NCI-H460 (cell line): ENCODE data around the gene CCDC85C. TPM values are rescaled to one million over a fixed set of nuclear protein-coding genes. Genes with fewer than 3 reads are reported as not detected.

ENCODE experiments used
- DNase-seq: peaks from one replicate; pipeline ENCODE4 v3.0.0-alpha.2; 2016; ENCODE audit warnings: low read depth; ENCODE audit errors: extremely low read depth
- total RNA-seq: library from RNA; depleted of rRNA; stranded (reverse); fragments of >200 nt; shearing (Covaris generic); gene quantifications from 2 replicates; pipeline ENCODE4 v1.2.3, GENCODE V29; 2014

The CCDC85C gene
- total RNA-seq, 1 experiment from 2014 or later: 7.2 TPM

GRCh38 chr14:99575043-99576023 lies 28.7 kb downstream of the CCDC85C start:
- no peak for DNase-seq

GRCh38 chr14:99574099-99574880 lies 29.7 kb downstream of the CCDC85C start:
- DNase-seq: no peak

- no peak for DNase-seq
These were observed 30.4 kb downstream of the CCDC85C start for GRCh38 chr14:99573436-99574098.

GRCh38 chr14:99573000-99573330 lies 31.0 kb downstream of the CCDC85C start:
- no peak for DNase-seq

- DNase-seq: no peak
These were observed 31.6 kb downstream of the CCDC85C start for GRCh38 chr14:99572173-99572999.

GRCh38 chr14:99571303-99571986 lies 32.6 kb downstream of the CCDC85C start:
- no peak for DNase-seq

GRCh38 chr14:99570544-99571302 lies 33.3 kb downstream of the CCDC85C start:
- no peak for DNase-seq

- no peak for DNase-seq
These were observed 34.1 kb downstream of the CCDC85C start for GRCh38 chr14:99569725-99570543.

- DNase-seq: no peak
These were observed 35.1 kb downstream of the CCDC85C start for GRCh38 chr14:99568567-99569560.

GRCh38 chr14:99566390-99567354 lies 37.3 kb downstream of the CCDC85C start:
- DNase-seq: no peak

GRCh38 chr14:99566009-99566389 lies 38.0 kb downstream of the CCDC85C start:
- DNase-seq: no peak

- DNase-seq: no peak
These were observed 38.6 kb downstream of the CCDC85C start for GRCh38 chr14:99565383-99565782.

GRCh38 chr14:99564926-99565259 lies 39.1 kb downstream of the CCDC85C start:
- no peak for DNase-seq

GRCh38 chr14:99564256-99564925 lies 39.6 kb downstream of the CCDC85C start:
- DNase-seq: no peak

- DNase-seq: no peak
These were observed 40.3 kb downstream of the CCDC85C start for GRCh38 chr14:99563749-99564129.
